ENCODE data around the gene TAF13.
A peak's percentile ranks its signal among the peaks of the same experiment; 100 is the strongest.

Gene TAF13

GRCh38 chr1:109104364-109105151 is 28.8 kb upstream of the TAF13 start:
- H3K4me3 Mint-ChIP-seq: no peak overlapping the region
- H3K9me3 Mint-ChIP-seq: no peaks in the 10 kb centered on the region
- peaks cover 6% of the 10 kb centered on the region for H3K4me1 Mint-ChIP-seq (ENCODE audit: low read depth)
- peaks cover 14% of the 10 kb centered on the region for H3K36me3 Mint-ChIP-seq (ENCODE audit: low read depth)
- DNase-seq (ENCODE audit: low spot score): no peak
- no peak overlapping the region for H3K27ac Mint-ChIP-seq
- H3K27me3 Mint-ChIP-seq (ENCODE audit: low read depth): peaks cover 5% of the 10 kb centered on the region

GRCh38 chr1:109099938-109100773 is 24.4 kb upstream of the TAF13 start:
- Mint-ChIP-seq H3K27ac (peak overlapping the region; percentile 94), H3K4me3 (peak overlapping the region; percentile 93), H3K4me1 (ENCODE audit: low read depth) (peaks cover 5% of the 10 kb centered on the region), H3K9me3 (no peaks in the 10 kb centered on the region), H3K27me3 (ENCODE audit: low read depth) (no peaks in the 10 kb centered on the region), H3K36me3 (ENCODE audit: low read depth) (peaks cover 15% of the 10 kb centered on the region)
- DNase-seq (ENCODE audit: low spot score): peak; percentile 94

GRCh38 chr1:109096120-109096519 is 20.3 kb upstream of the TAF13 start:
- Mint-ChIP-seq H3K27me3 (ENCODE audit: low read depth) (no peaks in the 10 kb centered on the region), H3K4me1 (ENCODE audit: low read depth) (peaks cover 20% of the 10 kb centered on the region), H3K4me3 (no peak overlapping the region), H3K9me3 (no peaks in the 10 kb centered on the region), H3K36me3 (ENCODE audit: low read depth) (peaks cover 29% of the 10 kb centered on the region), H3K27ac (no peak overlapping the region)
- no peak for DNase-seq (ENCODE audit: low spot score)

- H3K4me1 Mint-ChIP-seq (ENCODE audit: low read depth): peaks cover 20% of the 10 kb centered on the region
- H3K27ac Mint-ChIP-seq: no peak overlapping the region
- H3K9me3 Mint-ChIP-seq: no peaks in the 10 kb centered on the region
- H3K27me3 Mint-ChIP-seq (ENCODE audit: low read depth): no peaks in the 10 kb centered on the region
- H3K4me3 Mint-ChIP-seq: no peak overlapping the region
- no peak for DNase-seq (ENCODE audit: low spot score)
- peaks cover 28% of the 10 kb centered on the region for H3K36me3 Mint-ChIP-seq (ENCODE audit: low read depth)
Measured at GRCh38 chr1:109095631-109096030, 19.8 kb upstream of the TAF13 start.

GRCh38 chr1:109094871-109095270 is 19.1 kb upstream of the TAF13 start:
- Mint-ChIP-seq H3K4me3 (no peak overlapping the region), H3K9me3 (no peaks in the 10 kb centered on the region), H3K27me3 (ENCODE audit: low read depth) (no peaks in the 10 kb centered on the region), H3K36me3 (ENCODE audit: low read depth) (peaks cover 26% of the 10 kb centered on the region), H3K4me1 (ENCODE audit: low read depth) (peaks cover 21% of the 10 kb centered on the region), H3K27ac (no peak overlapping the region)
- no peak for DNase-seq (ENCODE audit: low spot score)

GRCh38 chr1:109094377-109094803 is 18.6 kb upstream of the TAF13 start:
- Mint-ChIP-seq H3K36me3 (ENCODE audit: low read depth) (peaks cover 26% of the 10 kb centered on the region), H3K27me3 (ENCODE audit: low read depth) (no peaks in the 10 kb centered on the region), H3K9me3 (no peaks in the 10 kb centered on the region), H3K4me1 (ENCODE audit: low read depth) (peaks cover 24% of the 10 kb centered on the region), H3K27ac (no peak overlapping the region), H3K4me3 (no peak overlapping the region)
- no peak for DNase-seq (ENCODE audit: low spot score)

GRCh38 chr1:109091839-109092193 is 16.0 kb upstream of the TAF13 start:
- Mint-ChIP-seq H3K27ac (peak overlapping the region; percentile 97), H3K4me1 (ENCODE audit: low read depth) (peaks cover 28% of the 10 kb centered on the region), H3K27me3 (ENCODE audit: low read depth) (no peaks in the 10 kb centered on the region), H3K4me3 (peak overlapping the region; percentile 92), H3K36me3 (ENCODE audit: low read depth) (peaks cover 24% of the 10 kb centered on the region), H3K9me3 (no peaks in the 10 kb centered on the region)
- DNase-seq (ENCODE audit: low spot score): no peak

GRCh38 chr1:109091078-109091838 is 15.5 kb upstream of the TAF13 start:
- no peaks in the 10 kb centered on the region for H3K9me3 Mint-ChIP-seq
- H3K4me3 Mint-ChIP-seq: peak overlapping the region; percentile 92
- DNase-seq (ENCODE audit: low spot score): peak; percentile 40
- H3K27me3 Mint-ChIP-seq (ENCODE audit: low read depth): no peaks in the 10 kb centered on the region
- H3K27ac Mint-ChIP-seq: peak overlapping the region; percentile 97
- H3K36me3 Mint-ChIP-seq (ENCODE audit: low read depth): peaks cover 24% of the 10 kb centered on the region
- peaks cover 28% of the 10 kb centered on the region for H3K4me1 Mint-ChIP-seq (ENCODE audit: low read depth)

GRCh38 chr1:109090196-109091077 is 14.6 kb upstream of the TAF13 start, which contains the start of gene TMEM167B:
TSS of gene TMEM167B (plus strand) at chr1:109090764. CDS start at chr1:109090873, 109 bp downstream.
- Mint-ChIP-seq H3K27me3 (ENCODE audit: low read depth) (no peaks in the 10 kb centered on the region), H3K36me3 (ENCODE audit: low read depth) (peaks cover 24% of the 10 kb centered on the region), H3K4me3 (peak within 1 kb of the TSS; percentile 92), H3K9me3 (no peaks in the 10 kb centered on the region), H3K4me1 (ENCODE audit: low read depth) (peaks cover 28% of the 10 kb centered on the region), H3K27ac (peak within 1 kb of the TSS; percentile 97)
- DNase-seq (ENCODE audit: low spot score): peak; percentile 89

- peak; percentile 36 for DNase-seq (ENCODE audit: low spot score)
- H3K27ac Mint-ChIP-seq: peak overlapping the region; percentile 97
- H3K4me1 Mint-ChIP-seq (ENCODE audit: low read depth): peaks cover 28% of the 10 kb centered on the region
- H3K27me3 Mint-ChIP-seq (ENCODE audit: low read depth): no peaks in the 10 kb centered on the region
- H3K4me3 Mint-ChIP-seq: peak overlapping the region; percentile 92
- H3K9me3 Mint-ChIP-seq: no peaks in the 10 kb centered on the region
- peaks cover 17% of the 10 kb centered on the region for H3K36me3 Mint-ChIP-seq (ENCODE audit: low read depth)
Measured at GRCh38 chr1:109089242-109090015, 13.6 kb upstream of the TAF13 start.

- Mint-ChIP-seq H3K27me3 (ENCODE audit: low read depth) (no peaks in the 10 kb centered on the region), H3K4me1 (ENCODE audit: low read depth) (peaks cover 7% of the 10 kb centered on the region), H3K27ac (no peak overlapping the region), H3K36me3 (ENCODE audit: low read depth) (no peaks in the 10 kb centered on the region), H3K4me3 (no peak overlapping the region), H3K9me3 (no peaks in the 10 kb centered on the region)
- DNase-seq (ENCODE audit: low spot score): no peak
Measured at GRCh38 chr1:109084563-109085517, 9.0 kb upstream of the TAF13 start.

- no peaks in the 10 kb centered on the region for H3K9me3 Mint-ChIP-seq
- H3K4me3 Mint-ChIP-seq: no peak overlapping the region
- peaks cover under 1% of the 10 kb centered on the region for H3K4me1 Mint-ChIP-seq (ENCODE audit: low read depth)
- no peaks in the 10 kb centered on the region for H3K36me3 Mint-ChIP-seq (ENCODE audit: low read depth)
- no peak overlapping the region for H3K27ac Mint-ChIP-seq
- no peak for DNase-seq (ENCODE audit: low spot score)
- no peaks in the 10 kb centered on the region for H3K27me3 Mint-ChIP-seq (ENCODE audit: low read depth)
Measured at GRCh38 chr1:109083923-109084322, 8.1 kb upstream of the TAF13 start.

Data from T-helper 2 cell treated with Interferon-gamma antibody and Interleukin-4, amounts not matched to agents 5 μg/mL and 100 μg/mL, for 36 hours (primary cell).